ENCODE measurements around the gene CBARP. TPM values are rescaled to one million over a fixed set of nuclear protein-coding genes. Genes with fewer than 3 reads are reported as not detected.

CBARP gene
- total and polyA plus RNA-seq, 2 of the 13 experiments (the other 11 are each of a cell fraction or from before 2014, with no cell fraction given), result 1.2 to 1.4 TPM

GRCh38 chr19:1284979-1285736 lies 47.4 kb upstream of the CBARP start (continued):
- TF ChIP-seq UBTF (CRISPR knock-in tag; IDR thresholded peaks at IDR 0.05) (peak; percentile 58; the same call in 1 of the 2 replicates), ZBTB34 (CRISPR knock-in tag; IDR thresholded peaks at IDR 0.05) (no peak), SAFB2 (CRISPR knock-in tag; IDR thresholded peaks at IDR 0.05; ENCODE audit: borderline replicate concordance, low read depth) (no peak), KLF16 (CRISPR knock-in tag; IDR thresholded peaks at IDR 0.05) (no peak), HNF1A (IDR thresholded peaks at IDR 0.05; ENCODE audit: low read depth) (no peak), HNF1A (CRISPR knock-in tag; IDR thresholded peaks at IDR 0.05; ENCODE audit: borderline replicate concordance) (no peak), E2F2 (CRISPR knock-in tag; IDR thresholded peaks at IDR 0.05; ENCODE audit: borderline replicate concordance) (no peak), JUNB (CRISPR knock-in tag; IDR thresholded peaks at IDR 0.05; ENCODE audit: borderline replicate concordance) (no peak), CAMTA2 (CRISPR knock-in tag; IDR thresholded peaks at IDR 0.05; ENCODE audit: borderline replicate concordance) (no peak), THRA (CRISPR knock-in tag; IDR thresholded peaks at IDR 0.05; ENCODE audit: borderline replicate concordance) (peak; percentile 57; the same call in 1 of the 2 replicates), JARID2 (CRISPR knock-in tag; IDR thresholded peaks at IDR 0.05; ENCODE audit: insufficient replicate concordance) (no peak), ARID5B (CRISPR knock-in tag; IDR thresholded peaks at IDR 0.05) (no peak)
